Inferior parietal cortex (tissue), 1 donor: ENCODE data around the gene USP16.
"Not testable (repeated sequence)": the region's sequence is repeated elsewhere in the genome, so short reads cannot be mapped to it uniquely, and the experiment has no call there.

Experiments used
- DNase-seq: peaks from one replicate; pipeline ENCODE4 v3.0.0-alpha.2; 2016; ENCODE audit errors: extremely low spot score

USP16 gene

DNA sequence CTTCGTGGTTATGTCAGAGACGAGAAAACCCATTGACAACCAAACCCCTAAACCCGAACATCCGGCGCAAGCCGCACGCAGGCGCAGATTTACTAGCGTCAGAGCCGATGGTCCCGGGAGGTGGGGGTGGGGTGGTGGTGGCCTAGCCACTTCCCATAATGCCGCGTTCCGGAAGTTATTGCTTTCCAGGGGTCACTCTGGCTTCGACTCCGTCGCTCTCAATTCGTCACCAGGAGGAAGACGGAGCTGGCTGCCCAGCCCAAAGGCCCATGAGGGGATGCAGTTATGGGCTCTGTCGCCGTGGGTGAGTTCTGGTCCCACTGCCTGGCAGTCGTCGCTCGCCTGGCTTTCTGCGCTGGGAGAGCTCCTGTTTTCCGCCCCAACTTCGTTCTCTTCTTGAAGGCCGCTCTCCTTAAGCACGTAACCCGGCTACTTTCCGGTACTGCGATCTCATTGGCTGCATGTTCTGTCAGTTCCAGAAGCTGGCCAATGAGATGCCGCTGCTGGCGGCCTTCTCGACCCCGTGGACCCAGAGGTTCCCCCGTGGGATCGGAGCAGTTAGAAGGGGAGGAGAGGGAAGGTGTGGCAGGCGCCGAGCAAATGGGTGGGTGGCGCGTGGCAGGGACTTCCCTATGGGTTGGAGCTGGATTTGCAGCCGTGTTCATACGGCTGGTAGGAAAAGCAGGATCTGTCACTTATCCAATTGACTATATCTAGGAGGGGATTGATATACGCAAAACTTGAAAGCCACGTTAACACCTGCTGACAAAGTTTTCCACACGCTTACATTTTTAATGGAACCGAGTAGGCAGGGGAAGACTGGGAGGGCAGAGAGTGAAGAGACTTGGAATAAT, at the start of gene USP16:
TSS of gene USP16 (plus strand) at position 195 of the 854 bp plus-strand sequence. CDS start 3,246 bp downstream, outside the sequence.
- DNase-seq: peak; percentile 98

DNA sequence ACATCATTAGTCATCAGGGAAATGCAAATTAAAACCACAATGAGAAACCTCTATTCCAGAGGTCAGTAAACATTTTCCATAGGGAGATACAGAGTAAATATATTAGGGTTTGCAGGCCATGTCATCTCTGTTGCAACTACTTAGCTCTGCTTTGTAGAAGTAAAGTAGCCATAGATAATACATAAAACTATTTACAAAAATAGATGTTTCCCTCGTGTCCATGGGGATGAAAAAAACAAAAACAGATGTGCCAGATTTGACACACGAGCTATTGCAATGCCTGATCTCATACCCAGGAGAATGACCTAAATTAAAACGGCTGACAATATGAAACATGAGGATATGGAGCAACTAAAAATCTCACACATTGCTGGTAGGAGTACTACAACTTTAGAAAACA, 49.1 kb upstream of the USP16 start:
- no peak for DNase-seq

DNA sequence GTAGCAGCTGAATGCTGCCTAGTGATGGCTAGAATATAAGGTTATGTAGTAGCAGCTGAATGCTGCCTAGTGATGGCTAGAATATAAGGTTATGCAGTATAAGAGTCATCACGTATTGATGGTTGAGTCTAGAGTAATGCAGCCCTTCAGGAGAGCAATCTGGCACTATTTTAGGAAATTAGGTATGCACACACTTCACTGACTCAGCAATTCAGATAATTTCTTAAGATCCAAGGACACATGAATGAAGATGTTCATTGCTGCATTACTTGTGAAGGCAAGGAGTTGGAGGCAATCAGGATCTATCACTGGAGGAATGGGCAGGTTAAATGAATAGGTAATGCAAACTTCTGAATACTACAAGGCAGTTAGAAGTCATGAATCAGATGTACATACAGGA, 45.4 kb upstream of the USP16 start:
- DNase-seq: no peak

DNA sequence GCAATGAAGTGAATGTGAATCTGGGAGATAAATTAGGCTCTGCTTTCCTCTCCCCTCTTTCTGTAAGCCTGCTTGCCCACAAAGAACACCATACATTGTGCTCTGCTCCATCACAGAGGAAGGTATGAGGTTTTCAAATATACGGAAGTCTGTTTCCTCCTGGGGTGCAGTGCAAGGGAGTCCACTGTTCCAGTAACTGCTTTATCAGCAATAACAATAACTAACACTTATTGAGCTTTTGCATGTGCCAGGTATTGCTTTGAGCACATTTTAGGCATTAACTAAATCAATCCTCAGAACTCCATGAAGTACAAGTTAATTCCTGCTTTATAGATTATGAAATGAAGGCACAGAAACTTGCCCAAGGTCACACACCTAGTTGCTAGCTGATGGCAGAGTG, 41.8 kb upstream of the USP16 start:
- no peak for DNase-seq

DNA sequence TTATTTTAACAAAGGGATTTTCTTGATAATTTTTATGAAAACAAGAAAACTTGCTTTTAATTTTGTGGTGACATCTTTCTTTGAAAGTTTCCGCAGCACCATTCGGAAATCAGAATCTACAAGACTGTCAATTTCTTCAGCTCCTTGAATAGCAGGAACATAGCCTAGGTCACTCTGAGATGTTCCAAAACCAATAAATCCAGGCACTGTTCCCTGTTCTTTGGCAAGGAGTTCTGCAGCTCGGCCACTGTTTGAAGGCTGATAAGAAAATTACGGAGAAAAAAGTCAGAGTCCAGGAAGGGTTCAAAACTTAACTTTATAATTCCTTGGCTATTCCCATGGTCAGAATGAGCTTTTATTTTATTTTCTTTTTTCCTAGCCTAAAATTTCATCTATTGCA, 37.8 kb upstream of the USP16 start:
- no peak for DNase-seq

DNA sequence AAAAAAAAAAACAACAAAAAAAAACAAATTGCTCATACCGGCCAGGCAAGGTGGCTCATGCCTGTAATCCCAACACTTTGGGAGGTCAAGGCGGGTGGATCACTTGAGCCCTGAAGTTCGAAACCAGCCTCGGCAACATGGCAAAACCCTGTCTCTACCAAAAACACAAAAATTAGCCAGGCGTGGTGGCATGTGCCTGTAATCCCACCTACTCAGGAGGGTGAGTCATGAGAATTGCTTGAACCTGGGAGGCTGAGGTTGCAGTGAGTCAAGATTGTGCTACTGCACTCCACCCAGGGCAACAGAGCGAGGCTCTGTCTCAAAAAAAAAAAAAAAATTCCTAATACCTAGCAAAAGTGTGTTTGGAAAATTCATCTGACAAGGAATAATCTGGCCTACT, 36.3 kb upstream of the USP16 start:
- DNase-seq: not testable (repeated sequence)

DNA sequence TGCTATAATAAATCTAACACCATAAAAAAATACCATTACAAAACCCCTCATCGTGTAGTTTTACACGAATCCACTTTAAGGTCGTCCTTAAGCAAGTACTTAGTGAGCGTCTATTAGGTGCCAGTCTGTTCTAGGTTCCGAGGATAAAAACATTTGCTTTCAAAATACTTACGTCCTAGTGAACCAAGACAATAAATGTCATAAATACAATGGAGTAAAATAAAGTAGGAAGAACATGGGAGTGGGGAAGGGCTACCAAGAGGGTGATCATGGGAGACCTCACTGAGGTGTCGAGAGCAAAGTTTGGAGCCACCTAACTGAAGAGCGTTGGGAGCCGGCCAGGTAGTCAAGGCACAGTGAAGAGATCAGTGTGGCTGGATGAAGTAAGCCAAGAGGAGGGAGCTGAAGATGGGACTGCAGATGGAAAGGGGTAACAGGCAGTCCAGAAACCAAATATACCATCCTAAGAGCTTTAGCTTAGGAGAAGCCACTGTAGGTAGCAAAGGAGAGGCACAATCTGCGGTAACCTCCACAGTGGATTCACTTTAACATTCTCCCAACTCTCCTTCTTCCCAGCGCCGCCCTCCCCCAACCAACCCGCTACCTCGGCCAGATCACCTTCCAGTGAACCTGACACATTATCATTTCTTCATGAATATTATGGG, 32.5 kb upstream of the USP16 start:
- DNase-seq: no peak

DNA sequence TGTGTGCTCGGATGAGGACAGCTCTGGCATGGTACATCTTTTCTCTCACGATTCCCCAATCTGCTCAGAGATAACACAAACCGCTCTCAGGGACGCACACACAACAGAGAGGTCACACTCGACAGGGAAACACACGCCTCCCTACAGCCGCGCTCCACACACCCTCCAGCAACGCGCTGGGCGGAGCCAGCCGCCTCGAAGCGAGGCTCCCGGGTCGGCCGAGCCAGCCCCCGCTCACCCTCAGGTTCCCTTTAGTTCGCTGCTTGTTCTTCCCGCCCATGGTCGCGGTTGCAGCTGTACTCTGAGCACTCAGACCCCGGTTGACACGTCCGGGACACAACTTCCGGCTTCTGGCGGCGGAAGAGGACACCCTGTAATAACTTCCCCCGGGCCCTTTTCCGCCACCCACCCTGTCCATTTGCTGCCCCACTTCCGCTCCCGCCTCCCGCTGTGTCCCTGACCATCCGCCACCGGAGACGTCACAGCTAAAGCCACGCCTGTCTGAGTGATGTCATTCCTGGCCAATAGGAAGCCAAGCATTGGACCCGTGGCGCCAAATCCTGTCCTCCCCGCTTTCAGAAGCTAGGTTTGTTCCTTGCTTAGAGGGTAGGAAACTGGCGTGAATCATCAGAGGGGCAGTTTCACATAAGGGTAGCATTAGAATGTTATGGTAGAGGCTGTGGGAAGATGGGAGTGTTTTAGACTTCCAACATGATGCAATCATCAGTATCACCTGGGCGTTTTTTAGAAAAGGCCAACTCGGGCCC, 31.8 kb upstream of the USP16 start, which contains the start of gene LTN1:
TSS of gene LTN1 (minus strand) at position 352 of the 767 bp plus-strand sequence. CDS start at position 280, 72 bp downstream.
- DNase-seq: peak; percentile 99

DNA sequence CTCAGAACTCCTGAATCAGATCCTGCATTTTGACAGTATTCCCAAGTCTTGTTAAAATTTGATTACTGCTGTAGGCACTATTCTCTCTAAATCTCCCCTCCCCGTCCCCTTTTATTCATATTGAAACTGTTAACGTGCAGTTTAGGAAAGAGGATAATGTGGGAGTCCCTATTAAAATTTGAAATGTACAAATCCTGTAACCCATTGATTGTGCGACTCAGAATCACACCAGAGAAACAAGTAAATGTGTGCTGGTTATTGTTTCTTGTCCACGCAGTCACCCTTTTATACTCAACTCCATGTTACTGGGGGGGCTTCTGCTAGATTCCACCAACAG, 31.2 kb upstream of the USP16 start:
- DNase-seq: no peak

DNA sequence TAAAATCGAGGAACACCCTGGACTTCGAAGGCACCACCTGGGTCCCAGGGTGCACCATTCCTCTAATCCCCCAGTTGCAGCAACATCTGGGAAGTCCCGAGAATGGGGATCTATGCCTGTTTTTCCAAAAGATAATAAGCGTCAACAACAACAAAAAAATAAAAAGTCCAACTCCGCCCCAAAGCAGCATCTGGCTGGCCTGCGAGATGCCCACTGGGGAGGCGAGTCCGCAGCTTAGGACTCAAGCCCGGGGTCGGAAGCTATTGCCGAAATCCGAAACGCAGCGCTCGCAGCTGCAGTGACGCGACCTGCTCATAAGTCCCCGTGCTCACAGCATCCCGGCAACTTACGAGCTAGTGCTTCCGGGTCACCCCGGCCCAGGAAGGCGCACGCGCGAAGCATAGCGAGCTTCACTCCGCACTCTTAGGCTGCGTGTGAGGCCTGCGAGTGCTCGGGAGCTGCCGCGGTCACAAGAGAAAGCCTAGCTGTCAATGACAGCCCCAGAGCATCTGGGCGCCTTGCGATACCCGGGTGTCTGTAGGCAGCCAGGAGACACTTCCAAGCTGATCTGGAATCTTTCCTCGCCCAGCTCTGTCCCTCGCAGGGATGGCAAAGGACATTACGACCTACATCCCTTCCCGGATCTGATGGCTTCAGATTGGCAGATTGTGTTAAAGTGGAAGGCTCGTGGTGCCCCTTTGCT, 21.9 kb upstream of the USP16 start:
- peak; percentile 98 for DNase-seq

DNA sequence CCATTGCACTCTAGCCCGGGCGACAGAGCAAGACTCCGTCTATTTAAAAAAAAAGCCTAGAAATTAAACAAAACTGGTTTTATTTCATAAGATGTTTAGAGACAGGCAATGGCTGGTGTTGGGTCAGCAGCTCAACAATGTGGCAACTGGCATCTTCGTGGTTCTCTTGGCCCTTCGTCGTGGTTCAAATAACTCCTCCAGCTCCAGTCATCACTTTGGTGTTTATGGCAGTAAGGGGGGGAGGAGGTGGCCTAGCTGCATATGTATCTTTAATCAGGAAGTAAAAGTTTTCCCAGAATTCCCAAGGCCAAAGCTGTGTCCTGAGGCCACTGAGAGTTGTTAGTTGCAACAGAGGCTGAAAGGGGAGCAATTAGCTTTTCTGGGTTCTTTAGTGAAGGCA, 18.8 kb upstream of the USP16 start:
- DNase-seq: no peak

DNA sequence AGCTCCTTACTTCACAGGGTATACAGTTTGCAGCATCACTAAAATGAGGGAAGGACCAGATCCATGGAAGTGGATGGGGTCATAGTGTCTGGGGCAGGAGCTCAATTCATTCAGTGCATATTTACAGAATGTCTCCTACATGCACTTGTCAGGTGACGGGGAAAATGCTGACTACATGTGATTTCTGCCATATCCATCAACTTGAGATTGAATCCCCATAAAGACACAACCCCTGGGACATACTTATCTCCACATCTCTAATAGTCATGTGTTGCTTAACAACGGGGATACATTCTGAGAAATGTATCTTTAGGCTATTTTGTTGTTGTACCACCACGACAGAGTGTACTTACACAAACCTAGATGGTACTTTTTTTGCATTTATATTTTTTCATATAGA, 17.3 kb upstream of the USP16 start:
- DNase-seq: no peak

DNA sequence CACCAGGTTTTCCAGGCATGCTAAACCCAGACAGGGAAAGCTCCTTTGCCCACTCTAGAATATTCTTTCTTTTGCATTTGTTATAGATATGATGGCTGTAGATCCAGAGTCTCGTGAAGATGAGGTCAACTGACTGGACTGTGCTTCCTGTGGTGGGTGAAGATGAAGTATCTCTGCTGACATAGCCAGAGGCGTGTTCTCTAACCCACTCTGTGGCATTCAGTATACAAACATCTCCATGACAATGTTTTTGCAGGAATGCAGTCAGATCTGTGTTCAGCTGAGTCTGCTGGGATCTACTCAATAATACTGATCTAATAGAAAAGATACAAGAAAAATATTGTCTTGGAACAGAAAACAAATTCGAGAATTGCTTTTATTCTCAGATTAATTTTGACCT, 16.7 kb upstream of the USP16 start:
- no peak for DNase-seq

DNA sequence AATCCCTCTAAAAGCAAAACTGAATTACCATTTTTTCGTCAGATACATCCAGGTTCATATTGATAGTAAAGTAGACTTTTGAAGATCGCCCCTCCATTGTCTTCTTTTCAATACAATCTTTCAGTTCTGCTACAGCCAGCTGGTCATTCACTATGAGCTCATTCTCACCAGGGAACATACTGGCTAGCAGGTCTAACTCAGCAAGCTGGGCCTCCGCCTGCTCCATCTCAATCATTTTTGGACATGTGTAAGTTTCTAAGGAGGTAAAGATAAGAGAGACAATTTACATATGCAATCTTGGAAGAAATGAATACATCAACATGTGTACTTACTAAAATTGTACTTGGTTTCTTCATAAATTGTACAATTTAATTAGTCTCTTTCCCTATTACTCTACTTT, 16.1 kb upstream of the USP16 start:
- DNase-seq: no peak

DNA sequence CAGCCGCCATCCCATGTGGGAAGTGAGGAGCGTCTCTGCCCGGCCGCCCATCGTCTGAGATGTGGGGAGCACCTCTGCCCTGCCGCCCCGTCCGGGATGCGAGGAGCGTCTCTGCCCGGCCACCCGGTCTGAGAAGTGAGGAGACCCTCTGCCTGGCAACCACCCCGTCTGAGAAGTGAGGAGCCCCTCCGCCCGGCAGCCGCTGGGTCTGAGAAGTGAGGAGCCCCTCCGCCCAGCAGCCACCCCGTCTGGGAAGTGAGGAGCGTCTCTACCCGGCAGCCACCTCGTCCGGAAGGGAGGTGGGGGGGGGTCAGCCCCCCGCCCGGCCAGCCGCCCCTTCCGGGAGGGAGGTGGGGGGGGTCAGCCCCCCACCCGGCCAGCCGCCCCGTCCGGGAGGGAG, 13.2 kb upstream of the USP16 start:
- DNase-seq: not testable (repeated sequence)

DNA sequence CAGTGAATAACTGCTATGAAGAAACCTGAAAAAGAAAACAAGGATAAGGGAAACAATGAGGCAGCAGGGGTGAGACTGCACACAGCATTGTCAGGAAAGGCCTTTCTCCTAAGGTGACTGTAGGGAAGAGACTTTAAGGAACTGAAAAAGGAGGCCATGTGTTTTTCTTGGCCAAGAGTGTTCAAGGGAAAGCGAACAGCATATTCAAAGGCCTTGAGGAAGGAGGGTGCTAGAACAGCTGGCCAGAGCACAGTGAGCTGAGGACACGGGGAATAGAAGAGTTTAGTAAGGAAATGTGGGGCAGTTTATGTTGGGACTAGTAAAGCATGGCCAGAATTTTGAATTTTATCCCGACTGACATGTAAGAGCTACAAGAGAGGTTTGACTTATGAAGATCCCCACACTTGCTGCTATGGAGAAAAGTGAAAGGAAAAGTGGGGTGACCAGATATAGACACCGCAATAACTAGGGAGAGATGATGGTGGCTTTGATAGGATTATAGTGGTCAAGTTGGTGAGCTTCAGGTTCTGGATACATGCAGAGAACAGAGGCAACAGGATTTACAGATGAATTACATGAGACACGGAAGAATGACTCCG, 6.7 kb upstream of the USP16 start:
- no peak for DNase-seq

DNA sequence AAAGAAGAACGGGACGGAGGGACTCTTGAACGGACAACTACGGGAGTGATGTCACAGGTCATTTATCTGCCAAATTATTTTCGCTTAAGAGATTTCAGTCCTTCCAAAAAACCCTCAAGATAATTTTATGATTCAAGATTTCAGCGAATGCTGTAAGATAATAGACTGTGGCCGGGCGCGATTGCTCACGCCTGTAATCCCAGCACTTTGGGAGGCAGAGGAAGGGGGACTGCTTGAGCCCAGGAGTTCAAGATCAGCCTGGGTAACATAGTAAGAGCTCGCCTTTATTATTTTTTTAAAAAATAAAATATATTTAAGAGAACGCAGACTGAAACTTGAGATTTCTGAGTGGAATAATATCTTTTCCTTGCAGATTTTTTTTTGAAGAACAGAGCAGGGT, 5.9 kb upstream of the USP16 start:
- no peak for DNase-seq

DNA sequence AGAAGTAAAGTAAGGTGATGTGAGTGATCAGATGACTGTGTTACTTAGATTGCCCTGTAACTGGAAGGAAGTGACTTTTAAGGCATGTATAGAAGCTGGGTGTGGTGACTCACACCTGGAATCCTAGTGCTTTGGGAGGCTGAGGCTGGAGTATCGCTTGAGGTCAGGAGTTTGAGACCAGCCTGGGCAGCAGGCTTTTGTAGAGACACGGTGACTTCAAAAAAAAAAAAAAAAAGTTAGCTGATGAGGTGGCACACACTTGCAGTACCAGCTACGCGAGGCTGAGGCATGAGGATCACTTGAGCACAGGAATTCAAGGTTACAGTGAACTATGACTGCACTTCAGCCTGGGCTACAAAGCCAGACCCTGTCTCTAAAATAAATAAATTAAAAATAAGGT, 2.3 kb upstream of the USP16 start:
- no peak for DNase-seq

DNA sequence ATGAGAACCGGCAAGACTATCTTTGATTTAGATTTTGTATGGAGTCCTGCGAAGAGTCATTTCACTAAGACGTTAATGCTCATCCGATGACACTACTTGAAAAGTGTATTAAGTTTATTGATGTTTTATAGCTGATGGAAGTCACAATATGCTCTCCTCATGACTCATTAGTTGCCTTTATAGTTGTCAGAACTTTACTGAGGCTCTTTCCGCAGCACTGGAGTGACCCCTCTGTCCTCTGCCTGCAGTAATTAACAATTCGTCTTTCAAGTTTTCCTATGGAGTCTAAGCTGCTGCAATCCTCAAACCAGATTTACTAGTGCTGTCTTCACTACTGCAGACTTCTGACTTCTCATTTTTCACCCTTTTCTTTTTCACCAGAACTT, 853 bp downstream of the USP16 start:
- no peak for DNase-seq

DNA sequence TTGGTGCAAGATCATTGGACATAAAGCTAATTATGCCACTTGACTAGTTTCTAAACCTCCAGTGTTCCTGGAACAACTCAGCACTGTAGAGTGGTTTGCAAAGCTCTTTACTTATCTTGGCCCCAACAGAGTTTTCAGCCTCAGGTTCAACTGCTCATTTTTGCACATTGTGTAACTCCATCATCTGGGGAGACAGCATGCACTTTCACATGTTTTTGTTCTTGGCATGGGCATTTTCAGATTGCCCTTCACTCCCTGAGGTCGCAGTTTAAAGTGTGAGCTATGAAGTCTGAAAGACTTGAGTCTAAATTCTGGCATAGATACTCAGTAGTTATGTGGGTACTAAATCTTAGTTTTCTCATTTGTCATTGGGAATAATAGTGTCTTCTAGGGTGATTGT, 5.1 kb downstream of the USP16 start:
- DNase-seq: no peak

DNA sequence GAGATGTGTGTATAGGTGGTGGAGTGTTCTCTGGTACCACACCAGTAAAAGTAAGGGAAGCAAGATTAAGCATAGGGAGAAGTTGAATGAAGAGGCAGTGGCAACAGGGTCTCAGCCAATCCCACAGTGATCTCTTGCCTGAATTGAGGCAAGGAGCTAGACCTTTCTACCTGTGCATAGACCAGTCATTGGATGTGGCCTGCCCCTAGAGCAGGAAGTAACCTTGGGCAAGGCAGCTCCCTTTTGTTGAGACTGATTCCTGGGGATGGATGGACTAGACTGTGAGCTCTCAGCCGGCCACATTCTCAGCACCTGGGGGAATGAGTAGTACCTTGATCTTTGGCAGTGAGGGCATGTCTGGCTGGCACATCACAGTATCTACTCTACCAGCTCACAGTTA, 6.4 kb downstream of the USP16 start:
- no peak for DNase-seq

DNA sequence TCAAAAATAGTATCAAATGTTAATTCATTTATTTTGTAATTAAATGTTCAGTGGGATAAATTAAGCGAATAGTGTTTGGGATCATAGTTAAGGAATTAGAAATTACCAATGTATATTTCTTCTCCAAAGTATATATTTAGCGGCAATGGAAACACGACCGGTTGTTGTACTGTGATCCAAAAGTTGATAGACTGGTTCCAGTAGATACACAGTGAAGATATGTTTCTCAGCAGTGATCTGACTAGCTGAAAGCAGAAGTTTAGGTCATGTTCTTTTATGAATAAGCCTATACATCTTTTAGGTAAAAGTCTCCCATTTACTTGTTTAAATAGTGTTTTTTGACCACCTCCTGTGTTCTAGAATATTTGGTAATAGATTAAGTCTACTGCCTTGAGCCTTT, 8.8 kb downstream of the USP16 start:
- no peak for DNase-seq
